Activated B cell treated with CpG ODN at 0.5 μM for 24 hours (primary cell): ENCODE results near the gene DCD. TPM values are rescaled to one million over a fixed set of nuclear protein-coding genes. Genes with fewer than 3 reads are reported as not detected.

Experiments used
- ATAC-seq: fragments of 200-7000 bp; cut with Tn5 transposase; one replicate; pipeline ENCODE4 v1.10.0; 2021; ENCODE audit warnings: low read depth, mild to moderate bottlenecking, moderate library complexity
- CTCF ChIA-PET: fragments of 350-600 bp; sonication (Branson Sonifier 250); formaldehyde crosslinking; loops from one replicate; lab custom pipeline; 2021; ENCODE audit warnings: antibody characterized with exemption; lab: Charles Lee
- POLR2A ChIA-PET: fragments of 350-600 bp; sonication (Branson Sonifier 250); formaldehyde crosslinking; loops from one replicate; lab custom pipeline; 2021; ENCODE audit warnings: antibody characterized with exemption; lab: Charles Lee
- DNase-seq: peaks from one replicate; pipeline ENCODE4 v3.0.0; 2022
- H3K27ac Mint-ChIP-seq: one replicate; pipeline ENCODE4 v1.8.0; 2020; ENCODE audit warnings: mixed read lengths
- H3K27me3 Mint-ChIP-seq: one replicate; pipeline ENCODE4 v1.8.0; 2021; ENCODE audit warnings: mixed read lengths
- H3K36me3 Mint-ChIP-seq: one replicate; pipeline ENCODE4 v1.8.0; 2021; ENCODE audit warnings: low read depth, mixed read lengths
- H3K4me1 Mint-ChIP-seq: one replicate; pipeline ENCODE4 v1.8.0; 2021; ENCODE audit warnings: mixed read lengths
- H3K4me3 Mint-ChIP-seq: one replicate; pipeline ENCODE4 v1.8.0; 2020; ENCODE audit warnings: mild to moderate bottlenecking, mixed read lengths
- H3K9me3 Mint-ChIP-seq: one replicate; pipeline ENCODE4 v1.8.0; 2020; ENCODE audit warnings: mixed read lengths
- intact Hi-C: fragments of 100-400 bp; cut with micrococcal nuclease; formaldehyde crosslinking; loops from one replicate; pipeline ENCODE4 v1.15.1; 2024
- total RNA-seq: library from RNA; stranded (reverse); gene quantifications from 2 replicates; pipeline ENCODE4 v1.2.3, GENCODE V29; 2022
- TF ChIP-seq, protein P1 (sequence below): fragments of 200-600 bp; IDR thresholded peaks from one replicate; pipeline ENCODE4 v1.8.0; 2022; ENCODE audit warnings: antibody characterized with exemption, mild to moderate bottlenecking

DCD gene
- total RNA-seq, 1 donor from 2014 or later: not detected

DNA sequence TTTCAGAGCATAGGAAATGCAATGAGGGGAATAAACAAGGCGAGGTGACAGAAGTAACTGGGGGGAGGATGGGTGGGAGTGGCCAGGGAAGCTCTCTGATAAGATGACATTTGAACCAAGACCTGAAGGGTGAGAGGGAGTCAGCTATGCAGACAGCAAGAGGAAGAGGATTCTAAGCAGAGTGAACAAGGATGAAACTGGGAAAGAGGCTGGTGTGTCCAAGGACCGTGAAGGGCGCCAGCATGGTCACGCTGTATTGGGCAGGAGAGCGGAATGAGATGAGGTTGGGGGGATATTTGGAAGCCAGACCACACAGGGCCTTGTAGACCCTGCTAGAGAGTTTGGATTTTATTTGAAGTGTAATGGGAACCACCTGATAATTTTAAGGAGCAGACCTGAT, 49.2 kb downstream of the DCD start:
- CTCF ChIA-PET: interaction anchor here (0.8 to 2.3 kb wide), 2 partner anchors 19 to 32 kb away, joined by 3 to 9 read pairs; no protein-coding TSS in a partner anchor
- no peak for DNase-seq
- Mint-ChIP-seq H3K9me3 (no peaks in the 10 kb centered on the region), H3K4me1 (peaks cover 2% of the 10 kb centered on the region), H3K27ac (no peak overlapping the region), H3K4me3 (no peak overlapping the region), H3K27me3 (peaks cover 15% of the 10 kb centered on the region), H3K36me3 (no peaks in the 10 kb centered on the region)
- TF ChIP-seq, protein P1, sequence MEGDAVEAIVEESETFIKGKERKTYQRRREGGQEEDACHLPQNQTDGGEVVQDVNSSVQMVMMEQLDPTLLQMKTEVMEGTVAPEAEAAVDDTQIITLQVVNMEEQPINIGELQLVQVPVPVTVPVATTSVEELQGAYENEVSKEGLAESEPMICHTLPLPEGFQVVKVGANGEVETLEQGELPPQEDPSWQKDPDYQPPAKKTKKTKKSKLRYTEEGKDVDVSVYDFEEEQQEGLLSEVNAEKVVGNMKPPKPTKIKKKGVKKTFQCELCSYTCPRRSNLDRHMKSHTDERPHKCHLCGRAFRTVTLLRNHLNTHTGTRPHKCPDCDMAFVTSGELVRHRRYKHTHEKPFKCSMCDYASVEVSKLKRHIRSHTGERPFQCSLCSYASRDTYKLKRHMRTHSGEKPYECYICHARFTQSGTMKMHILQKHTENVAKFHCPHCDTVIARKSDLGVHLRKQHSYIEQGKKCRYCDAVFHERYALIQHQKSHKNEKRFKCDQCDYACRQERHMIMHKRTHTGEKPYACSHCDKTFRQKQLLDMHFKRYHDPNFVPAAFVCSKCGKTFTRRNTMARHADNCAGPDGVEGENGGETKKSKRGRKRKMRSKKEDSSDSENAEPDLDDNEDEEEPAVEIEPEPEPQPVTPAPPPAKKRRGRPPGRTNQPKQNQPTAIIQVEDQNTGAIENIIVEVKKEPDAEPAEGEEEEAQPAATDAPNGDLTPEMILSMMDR: no peak
- intact Hi-C loops: no loop called here
- no peak for ATAC-seq
- POLR2A ChIA-PET: no interaction called here

DNA sequence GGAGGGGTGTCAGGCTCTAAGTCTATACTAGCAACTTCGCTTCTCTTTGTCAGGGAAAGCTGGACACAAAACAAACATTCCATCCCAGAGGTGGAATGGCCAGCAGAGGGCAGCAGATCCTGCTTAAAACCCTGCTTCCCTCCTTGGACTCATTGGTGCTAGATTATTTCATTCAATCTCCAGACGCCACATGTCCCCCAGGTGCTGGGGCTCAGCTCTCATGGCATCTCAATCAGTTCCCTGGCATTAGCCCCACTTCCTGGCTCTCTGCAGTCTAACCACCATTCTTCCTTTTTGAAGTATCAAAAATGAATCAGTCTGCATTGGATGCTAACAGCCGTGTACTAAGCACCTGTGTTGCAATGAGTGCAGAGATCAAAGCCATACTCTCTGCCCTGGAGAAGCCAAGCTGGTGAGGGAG, 51.6 kb downstream of the DCD start:
- ChIA-PET CTCF (interaction anchor here (1.1 to 3.5 kb wide), 5 partner anchors 9 to 397 kb away, joined by 3 to 16 read pairs (median 4); no protein-coding TSS in a partner anchor), POLR2A (no interaction called here)
- Mint-ChIP-seq H3K27me3 (peaks cover 24% of the 10 kb centered on the region), H3K9me3 (no peaks in the 10 kb centered on the region), H3K4me1 (no peaks in the 10 kb centered on the region), H3K27ac (no peak overlapping the region), H3K36me3 (no peaks in the 10 kb centered on the region), H3K4me3 (no peak overlapping the region)
- no peak for ATAC-seq
- no peak for DNase-seq
- intact Hi-C loops: no loop called here
- TF ChIP-seq, protein P1: no peak

DNA sequence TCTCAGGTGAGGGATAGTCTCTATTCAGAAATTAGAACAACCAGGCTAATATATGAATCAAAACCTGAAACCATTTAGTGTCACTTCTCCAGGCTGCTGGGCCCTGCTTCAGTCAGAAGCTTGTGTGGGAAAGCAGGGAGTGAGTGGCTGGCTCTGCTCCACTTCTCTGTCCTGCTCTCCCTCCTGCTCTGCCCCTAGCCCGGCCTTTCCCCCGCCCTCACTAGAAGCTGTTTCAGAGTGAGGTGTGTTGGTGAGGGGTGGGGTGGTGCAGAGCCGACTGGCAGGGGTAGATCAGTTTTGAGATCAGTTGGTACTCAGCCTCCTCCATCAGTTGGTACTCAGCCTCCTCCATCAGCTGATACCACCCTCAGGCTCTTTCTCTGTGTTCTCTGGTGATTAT, 52.7 kb downstream of the DCD start:
- H3K9me3 Mint-ChIP-seq: no peaks in the 10 kb centered on the region
- H3K4me1 Mint-ChIP-seq: no peaks in the 10 kb centered on the region
- no peaks in the 10 kb centered on the region for H3K36me3 Mint-ChIP-seq
- H3K27ac Mint-ChIP-seq: no peak overlapping the region
- H3K27me3 Mint-ChIP-seq: peaks cover 33% of the 10 kb centered on the region
- DNase-seq: no peak
- intact Hi-C loops: no loop called here
- CTCF ChIA-PET: interaction anchor here (3.5 kb wide), 1 partner anchor 16 kb away, joined by 16 read pairs; no protein-coding TSS in a partner anchor
- TF ChIP-seq, protein P1: no peak
- POLR2A ChIA-PET: no interaction called here
- H3K4me3 Mint-ChIP-seq: no peak overlapping the region
- no peak for ATAC-seq

Other genes with a start within 250 kb of the DCD start
- 1.0 and 1.3 TPM in 2 replicates for gene ITGA5, start 229.1 kb downstream of the DCD start, total RNA-seq
- gene GTSF1, start 174.8 kb downstream of the DCD start, total RNA-seq: 7.1 and 9.8 TPM in 2 replicates
- gene NCKAP1L, start 150.6 kb downstream of the DCD start, total RNA-seq: 225 and 239 TPM in 2 replicates
- 4.7 and 6.5 TPM in 2 replicates for gene PDE1B, start 98.8 kb downstream of the DCD start, total RNA-seq
- gene PPP1R1A, start 59.7 kb downstream of the DCD start, total RNA-seq: not detected in 2 replicates
- not detected in 2 replicates for gene LACRT, start 13.5 kb downstream of the DCD start, total RNA-seq
- not detected in 2 replicates for gene MUCL1, start 206.2 kb upstream of the DCD start, total RNA-seq